ENCODE data around the gene LTF. TPM values are rescaled to one million over a fixed set of nuclear protein-coding genes. Genes with fewer than 3 reads are reported as not detected.
A peak's percentile ranks its signal among the peaks of the same experiment; 100 is the strongest.
"Not testable (repeated sequence)": the region's sequence is repeated elsewhere in the genome, so short reads cannot be mapped to it uniquely, and the experiment has no call there.

Gene LTF
- total and polyA plus RNA-seq, 4 donors = 0.36 to 14.7 (median 1.4) TPM

DNA sequence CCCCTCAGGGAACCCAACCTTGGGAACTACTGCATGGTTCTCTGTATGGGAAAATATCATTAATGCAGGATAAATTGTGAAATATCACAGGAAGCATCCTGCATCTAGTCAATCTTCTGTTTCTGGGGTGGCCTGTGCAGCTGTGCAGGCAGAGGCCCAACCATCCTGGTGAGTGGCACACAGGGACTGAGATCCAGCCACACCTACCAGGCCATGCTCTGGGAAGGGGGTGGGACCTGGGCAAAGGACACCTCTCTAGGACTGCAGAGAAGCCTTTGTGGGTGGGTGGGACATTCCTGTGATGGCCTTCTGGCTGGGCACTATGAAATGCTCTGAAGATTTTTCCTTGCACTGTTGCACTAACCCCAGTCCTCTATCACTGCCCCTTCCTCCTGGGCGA, 30.9 kb downstream of the LTF start:
- Histone ChIP-seq H3K9me3 (ENCODE audit: control insufficient read depth in 4 of 4, low read length in 3 of 4) (no peaks in the 10 kb centered on the region), H3K27me3 (ENCODE audit: control insufficient read depth in 4 of 4, insufficient read depth in 4 of 4, low read length in 3 of 4) (no peaks in the 10 kb centered on the region), H3K4me3 (ENCODE audit: low read depth in 1 of 3, low read length in 3 of 3) (no peak overlapping the region), H3K27ac (ENCODE audit: low read depth in 1 of 2, low read length in 2 of 2) (no peak overlapping the region), H3K4me1 (ENCODE audit: control insufficient read depth in 4 of 4, insufficient read depth in 4 of 4, low read length in 3 of 4) (no peaks in the 10 kb centered on the region), H3K9ac (ENCODE audit: low read depth in 1 of 2, low read length in 2 of 2) (no peak overlapping the region), H3K36me3 (ENCODE audit: control insufficient read depth in 4 of 4, insufficient read depth in 3 of 4, low read depth in 1 of 4, low read length in 3 of 4) (no peaks in the 10 kb centered on the region)
- 98% methylated on average over 1 of the region's 1 CpG for WGBS
- TF ChIP-seq RAD21 (IDR thresholded peaks at IDR 0.05) = no peak
- DNase-seq (ENCODE audit: low spot score) = no peak

DNA sequence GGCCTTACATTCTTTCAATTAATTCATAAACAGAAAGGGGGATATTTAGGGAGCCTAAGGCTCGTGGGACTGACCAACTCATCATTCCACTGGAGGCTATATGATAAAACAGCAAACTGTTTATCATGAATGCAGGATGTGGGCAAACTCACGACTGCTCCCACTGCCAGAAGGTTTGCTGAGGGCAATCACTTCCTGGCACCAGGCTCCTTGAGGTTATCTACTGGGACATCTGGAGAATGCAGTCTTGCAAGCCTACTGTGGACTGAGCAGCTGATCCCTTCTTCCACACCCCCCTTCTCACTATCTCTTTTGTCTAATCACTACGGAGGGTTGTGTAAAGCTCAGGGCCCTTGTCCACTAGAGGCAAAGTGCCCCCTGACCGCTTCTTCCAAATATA, 31.6 kb downstream of the LTF start:
- H3K9ac ChIP-seq (ENCODE audit: low read depth in 1 of 2, low read length in 2 of 2); H3K36me3 ChIP-seq (ENCODE audit: control insufficient read depth in 4 of 4, insufficient read depth in 3 of 4, low read depth in 1 of 4, low read length in 3 of 4); H3K27me3 ChIP-seq (ENCODE audit: control insufficient read depth in 4 of 4, insufficient read depth in 4 of 4, low read length in 3 of 4); H3K9me3 ChIP-seq (ENCODE audit: control insufficient read depth in 4 of 4, low read length in 3 of 4); H3K4me3 ChIP-seq (ENCODE audit: low read depth in 1 of 3, low read length in 3 of 3); H3K4me1 ChIP-seq (ENCODE audit: control insufficient read depth in 4 of 4, insufficient read depth in 4 of 4, low read length in 3 of 4); H3K27ac ChIP-seq (ENCODE audit: low read depth in 1 of 2, low read length in 2 of 2): not testable (repeated sequence)
- DNase-seq (ENCODE audit: low spot score) = peak; percentile 50
- 71% methylated on average over 4 of the region's 4 CpGs for WGBS

GRCh38 chr3:46431905-46432304, 32.8 kb downstream of the LTF start:
- not testable (repeated sequence) for H3K4me3 ChIP-seq (ENCODE audit: low read depth in 1 of 3, low read length in 3 of 3); H3K9ac ChIP-seq (ENCODE audit: low read depth in 1 of 2, low read length in 2 of 2); H3K36me3 ChIP-seq (ENCODE audit: control insufficient read depth in 4 of 4, insufficient read depth in 3 of 4, low read depth in 1 of 4, low read length in 3 of 4); H3K27me3 ChIP-seq (ENCODE audit: control insufficient read depth in 4 of 4, insufficient read depth in 4 of 4, low read length in 3 of 4); H3K9me3 ChIP-seq (ENCODE audit: control insufficient read depth in 4 of 4, low read length in 3 of 4); H3K4me1 ChIP-seq (ENCODE audit: control insufficient read depth in 4 of 4, insufficient read depth in 4 of 4, low read length in 3 of 4); DNase-seq (ENCODE audit: low spot score); H3K27ac ChIP-seq (ENCODE audit: low read depth in 1 of 2, low read length in 2 of 2)
- 89% methylated on average over 5 of the region's 5 CpGs for WGBS

DNA sequence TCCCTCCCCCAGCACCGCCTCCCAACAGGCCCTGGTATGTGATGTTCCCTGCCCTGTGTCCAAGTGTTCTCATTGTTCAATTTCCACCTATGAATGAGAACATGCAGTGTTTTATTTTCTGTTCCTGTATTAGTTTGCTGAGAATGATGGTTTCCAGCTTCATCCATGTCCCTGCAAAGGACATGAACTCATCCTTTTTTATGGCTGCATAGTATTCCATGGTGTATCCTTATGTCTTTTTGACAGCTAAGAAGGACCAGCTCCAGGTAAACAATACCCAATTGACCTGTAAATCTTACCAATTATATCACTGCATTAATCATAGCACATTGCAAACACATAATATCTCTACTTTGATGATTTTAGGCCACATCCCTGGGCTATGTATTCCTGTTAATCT, 33.8 kb downstream of the LTF start:
- not testable (repeated sequence) for H3K9me3 ChIP-seq (ENCODE audit: control insufficient read depth in 4 of 4, low read length in 3 of 4); H3K4me3 ChIP-seq (ENCODE audit: low read depth in 1 of 3, low read length in 3 of 3); H3K36me3 ChIP-seq (ENCODE audit: control insufficient read depth in 4 of 4, insufficient read depth in 3 of 4, low read depth in 1 of 4, low read length in 3 of 4); H3K27ac ChIP-seq (ENCODE audit: low read depth in 1 of 2, low read length in 2 of 2); H3K4me1 ChIP-seq (ENCODE audit: control insufficient read depth in 4 of 4, insufficient read depth in 4 of 4, low read length in 3 of 4); DNase-seq (ENCODE audit: low spot score); H3K9ac ChIP-seq (ENCODE audit: low read depth in 1 of 2, low read length in 2 of 2); H3K27me3 ChIP-seq (ENCODE audit: control insufficient read depth in 4 of 4, insufficient read depth in 4 of 4, low read length in 3 of 4)
- 100% methylated on average over 1 of the region's 1 CpG for WGBS

- no peak overlapping the region for H3K4me3 ChIP-seq (ENCODE audit: low read depth in 1 of 3, low read length in 3 of 3)
- no peaks in the 10 kb centered on the region for H3K9me3 ChIP-seq (ENCODE audit: control insufficient read depth in 4 of 4, low read length in 3 of 4)
- H3K9ac ChIP-seq (ENCODE audit: low read depth in 1 of 2, low read length in 2 of 2) = no peak overlapping the region
- no peak overlapping the region for H3K27ac ChIP-seq (ENCODE audit: low read depth in 1 of 2, low read length in 2 of 2)
- TF ChIP-seq YY1 (IDR thresholded peaks at IDR 0.05) = no peak
- no peak for TF ChIP-seq FOXA1 (IDR thresholded peaks at IDR 0.05)
- no peak for TF ChIP-seq ATF3 (IDR thresholded peaks at IDR 0.05)
- no peak for TF ChIP-seq HNF4G (IDR thresholded peaks at IDR 0.05)
- no peak for TF ChIP-seq RAD21 (IDR thresholded peaks at IDR 0.05)
- TF ChIP-seq, protein P1, sequence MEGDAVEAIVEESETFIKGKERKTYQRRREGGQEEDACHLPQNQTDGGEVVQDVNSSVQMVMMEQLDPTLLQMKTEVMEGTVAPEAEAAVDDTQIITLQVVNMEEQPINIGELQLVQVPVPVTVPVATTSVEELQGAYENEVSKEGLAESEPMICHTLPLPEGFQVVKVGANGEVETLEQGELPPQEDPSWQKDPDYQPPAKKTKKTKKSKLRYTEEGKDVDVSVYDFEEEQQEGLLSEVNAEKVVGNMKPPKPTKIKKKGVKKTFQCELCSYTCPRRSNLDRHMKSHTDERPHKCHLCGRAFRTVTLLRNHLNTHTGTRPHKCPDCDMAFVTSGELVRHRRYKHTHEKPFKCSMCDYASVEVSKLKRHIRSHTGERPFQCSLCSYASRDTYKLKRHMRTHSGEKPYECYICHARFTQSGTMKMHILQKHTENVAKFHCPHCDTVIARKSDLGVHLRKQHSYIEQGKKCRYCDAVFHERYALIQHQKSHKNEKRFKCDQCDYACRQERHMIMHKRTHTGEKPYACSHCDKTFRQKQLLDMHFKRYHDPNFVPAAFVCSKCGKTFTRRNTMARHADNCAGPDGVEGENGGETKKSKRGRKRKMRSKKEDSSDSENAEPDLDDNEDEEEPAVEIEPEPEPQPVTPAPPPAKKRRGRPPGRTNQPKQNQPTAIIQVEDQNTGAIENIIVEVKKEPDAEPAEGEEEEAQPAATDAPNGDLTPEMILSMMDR (IDR thresholded peaks at IDR 0.05; ENCODE audit: low read depth, low read length, missing input control) = no peak
- TF ChIP-seq HNF4A (conservative IDR thresholded peaks at IDR 0.05) = no peak
- no peak for TF ChIP-seq TAF1 (conservative IDR thresholded peaks at IDR 0.05)
- TF ChIP-seq JUND (IDR thresholded peaks at IDR 0.05) = no peak
- no peak for TF ChIP-seq RXRA (IDR thresholded peaks at IDR 0.05)
- TF ChIP-seq SP1 (IDR thresholded peaks at IDR 0.05) = no peak
- no peak for TF ChIP-seq NR2F2 (IDR thresholded peaks at IDR 0.05)
- TF ChIP-seq, protein P2, sequence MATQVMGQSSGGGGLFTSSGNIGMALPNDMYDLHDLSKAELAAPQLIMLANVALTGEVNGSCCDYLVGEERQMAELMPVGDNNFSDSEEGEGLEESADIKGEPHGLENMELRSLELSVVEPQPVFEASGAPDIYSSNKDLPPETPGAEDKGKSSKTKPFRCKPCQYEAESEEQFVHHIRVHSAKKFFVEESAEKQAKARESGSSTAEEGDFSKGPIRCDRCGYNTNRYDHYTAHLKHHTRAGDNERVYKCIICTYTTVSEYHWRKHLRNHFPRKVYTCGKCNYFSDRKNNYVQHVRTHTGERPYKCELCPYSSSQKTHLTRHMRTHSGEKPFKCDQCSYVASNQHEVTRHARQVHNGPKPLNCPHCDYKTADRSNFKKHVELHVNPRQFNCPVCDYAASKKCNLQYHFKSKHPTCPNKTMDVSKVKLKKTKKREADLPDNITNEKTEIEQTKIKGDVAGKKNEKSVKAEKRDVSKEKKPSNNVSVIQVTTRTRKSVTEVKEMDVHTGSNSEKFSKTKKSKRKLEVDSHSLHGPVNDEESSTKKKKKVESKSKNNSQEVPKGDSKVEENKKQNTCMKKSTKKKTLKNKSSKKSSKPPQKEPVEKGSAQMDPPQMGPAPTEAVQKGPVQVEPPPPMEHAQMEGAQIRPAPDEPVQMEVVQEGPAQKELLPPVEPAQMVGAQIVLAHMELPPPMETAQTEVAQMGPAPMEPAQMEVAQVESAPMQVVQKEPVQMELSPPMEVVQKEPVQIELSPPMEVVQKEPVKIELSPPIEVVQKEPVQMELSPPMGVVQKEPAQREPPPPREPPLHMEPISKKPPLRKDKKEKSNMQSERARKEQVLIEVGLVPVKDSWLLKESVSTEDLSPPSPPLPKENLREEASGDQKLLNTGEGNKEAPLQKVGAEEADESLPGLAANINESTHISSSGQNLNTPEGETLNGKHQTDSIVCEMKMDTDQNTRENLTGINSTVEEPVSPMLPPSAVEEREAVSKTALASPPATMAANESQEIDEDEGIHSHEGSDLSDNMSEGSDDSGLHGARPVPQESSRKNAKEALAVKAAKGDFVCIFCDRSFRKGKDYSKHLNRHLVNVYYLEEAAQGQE (IDR thresholded peaks at IDR 0.05) = no peak
- no peak for TF ChIP-seq FOXA2 (IDR thresholded peaks at IDR 0.05)
- peaks cover 0 to 10% (median 8%) of the 10 kb centered on the region in 4 donors for H3K4me1 ChIP-seq (ENCODE audit: control insufficient read depth in 4 of 4, insufficient read depth in 4 of 4, low read length in 3 of 4)
- no peaks in the 10 kb centered on the region for H3K36me3 ChIP-seq (ENCODE audit: control insufficient read depth in 4 of 4, insufficient read depth in 3 of 4, low read depth in 1 of 4, low read length in 3 of 4)
- no peaks in the 10 kb centered on the region for H3K27me3 ChIP-seq (ENCODE audit: control insufficient read depth in 4 of 4, insufficient read depth in 4 of 4, low read length in 3 of 4)
- no peak for DNase-seq (ENCODE audit: low spot score)
- 86% methylated on average over 5 of the region's 5 CpGs for WGBS
Observed at GRCh38 chr3:46429671-46430070, 35.0 kb downstream of the LTF start.
